Calu3 (cell line): ENCODE measurements around the gene GNB1L. TPM values are rescaled to one million over a fixed set of nuclear protein-coding genes. Genes with fewer than 3 reads are reported as not detected.

Source experiments
- BruUV-seq: library from RNA; stranded (reverse); fragments of 400-500 nt; replicated peaks from 2 replicates; lab custom pipeline; 2021; lab: Mats Ljungman, UMichigan
- CTCF ChIA-PET: fragments of 300-600 bp; sonication (Branson Sonifier 250); formaldehyde crosslinking; loops from one replicate; lab custom pipeline; 2022; ENCODE audit warnings: antibody characterized with exemption; lab: Charles Lee
- DNase-seq: peaks from one replicate; pipeline ENCODE4 v3.0.0; 2022
- H3K27ac Mint-ChIP-seq: one replicate; pipeline ENCODE4 v1.8.0; 2022; ENCODE audit warnings: mixed read lengths; ENCODE audit not compliant: unreplicated experiment
- H3K27me3 Mint-ChIP-seq: one replicate; pipeline ENCODE4 v1.8.0; 2022; ENCODE audit warnings: mixed read lengths; ENCODE audit not compliant: unreplicated experiment
- H3K36me3 Mint-ChIP-seq: one replicate; pipeline ENCODE4 v1.8.0; 2022; ENCODE audit warnings: mild to moderate bottlenecking, moderate library complexity, mixed read lengths; ENCODE audit not compliant: insufficient read depth, unreplicated experiment
- H3K4me1 Mint-ChIP-seq: one replicate; pipeline ENCODE4 v1.8.0; 2022; ENCODE audit warnings: mild to moderate bottlenecking, low read depth, mixed read lengths; ENCODE audit not compliant: unreplicated experiment
- H3K4me3 Mint-ChIP-seq: one replicate; pipeline ENCODE4 v1.8.0; 2022; ENCODE audit warnings: mild to moderate bottlenecking, low read depth, moderate library complexity, mixed read lengths; ENCODE audit not compliant: unreplicated experiment
- H3K9me3 Mint-ChIP-seq: one replicate; pipeline ENCODE4 v1.8.0; 2022; ENCODE audit warnings: low read depth, mixed read lengths; ENCODE audit not compliant: unreplicated experiment
- CTCF ChIP-seq: fragments of 200-600 bp; IDR thresholded peaks from one replicate; pipeline ENCODE4 v1.8.0; 2022; ENCODE audit warnings: antibody characterized with exemption; ENCODE audit not compliant: unreplicated experiment
- intact Hi-C: fragments of 100-400 bp; cut with micrococcal nuclease; formaldehyde crosslinking; loops from one replicate; pipeline ENCODE4 v1.10.0; 2022; ENCODE audit not compliant: unreplicated experiment
- total RNA-seq: library from RNA; stranded (reverse); gene quantifications from 2 replicates; pipeline ENCODE4 v1.2.3, GENCODE V29; 2022

The GNB1L gene
- total RNA-seq, 1 experiment from 2014 or later: 13.0 TPM

- intact Hi-C loops: no loop called here
- CTCF ChIA-PET: no interaction called here
- Mint-ChIP-seq H3K4me3 (no peak overlapping the region), H3K9me3 (no peaks in the 10 kb centered on the region), H3K4me1 (no peaks in the 10 kb centered on the region), H3K27ac (no peak overlapping the region), H3K36me3 (peaks cover 5% of the 10 kb centered on the region), H3K27me3 (no peaks in the 10 kb centered on the region)
- no peak for TF ChIP-seq CTCF
- no peak for DNase-seq
- BruUV-seq: no TSS peak
Measured at GRCh38 chr22:19785461-19786263, 69.0 kb downstream of the GNB1L start.

- no TSS peak for BruUV-seq
- intact Hi-C loops: no loop called here
- CTCF ChIA-PET: no interaction called here
Measured at GRCh38 chr22:19784384-19785175, 70.1 kb downstream of the GNB1L start.

GRCh38 chr22:19783586-19784383 lies 70.9 kb downstream of the GNB1L start:
- Mint-ChIP-seq H3K27me3 (no peaks in the 10 kb centered on the region), H3K4me1 (peaks cover 10% of the 10 kb centered on the region), H3K4me3 (no peak overlapping the region), H3K27ac (no peak overlapping the region), H3K9me3 (no peaks in the 10 kb centered on the region), H3K36me3 (peaks cover 5% of the 10 kb centered on the region)
- BruUV-seq: no TSS peak
- intact Hi-C loops: no loop called here
- DNase-seq: no peak
- CTCF ChIA-PET: no interaction called here
- TF ChIP-seq CTCF: no peak

More at GRCh38 chr22:19784384-19785175, 70.1 kb downstream of the GNB1L start:
- Mint-ChIP-seq H3K27ac (no peak overlapping the region), H3K27me3 (no peaks in the 10 kb centered on the region), H3K4me1 (peaks cover 10% of the 10 kb centered on the region), H3K36me3 (peaks cover 5% of the 10 kb centered on the region), H3K4me3 (no peak overlapping the region), H3K9me3 (no peaks in the 10 kb centered on the region)
- TF ChIP-seq CTCF: no peak
- no peak for DNase-seq

- intact Hi-C loops: no loop called here
- Mint-ChIP-seq H3K9me3 (no peaks in the 10 kb centered on the region), H3K36me3 (no peaks in the 10 kb centered on the region), H3K27ac (no peak overlapping the region), H3K4me1 (peaks cover 10% of the 10 kb centered on the region), H3K4me3 (no peak overlapping the region), H3K27me3 (no peaks in the 10 kb centered on the region)
- DNase-seq: no peak
- no peak for TF ChIP-seq CTCF
- CTCF ChIA-PET: no interaction called here
- no TSS peak for BruUV-seq
Measured at GRCh38 chr22:19782533-19782932, 72.1 kb downstream of the GNB1L start.
